Thyroid gland (tissue), 4 donors: Measurements from ENCODE around the gene ZAR1. TPM values are rescaled to one million over a fixed set of nuclear protein-coding genes. Genes with fewer than 3 reads are reported as not detected.
"Not testable (repeated sequence)": the region's sequence is repeated elsewhere in the genome, so short reads cannot be mapped to it uniquely, and the experiment has no call there.

Experiments used
- DNase-seq, 2 donors: peaks; one replicate each; pipeline ENCODE4 v3.0.0-alpha.2; 2019
- H3K27ac ChIP-seq, 3 donors: fragments of 200-600 bp; sonication (generic); 1 replicate in 2 of 3; 2 replicates in 1 of 3; pipeline ENCODE4 v1.5.1; 2016 to 2019; ENCODE audit warnings: mild to moderate bottlenecking in 1 of 3, moderate library complexity in 1 of 3
- H3K27me3 ChIP-seq: fragments of 200-600 bp; sonication (generic); one replicate; pipeline ENCODE4 v1.5.1; 2019
- H3K36me3 ChIP-seq, 2 donors: fragments of 200-600 bp; sonication (generic); one replicate each; pipeline ENCODE4 v1.5.1; 2016 to 2019
- H3K4me1 ChIP-seq, 2 donors: fragments of 200-600 bp; sonication (generic); one replicate each; pipeline ENCODE4 v1.5.1; 2017 to 2019
- H3K4me3 ChIP-seq, 3 donors: fragments of 200-600 bp; sonication (generic); replicated peaks in 1 of 3; 1 replicate in 2 of 3; 2 replicates in 1 of 3; pipeline ENCODE4 v1.5.1; 2016; ENCODE audit warnings: mild to moderate bottlenecking in 1 of 3
- H3K9me3 ChIP-seq: fragments of 200-600 bp; sonication (generic); one replicate; pipeline ENCODE4 v1.5.1; 2017
- POLR2A ChIP-seq, 2 donors: fragments of 450-650 bp; IDR thresholded peaks; one replicate each; pipeline ENCODE4 v1.6.1; 2017; ENCODE audit warnings: antibody characterized with exemption in 2 of 2, mild to moderate bottlenecking in 2 of 2, moderate library complexity in 1 of 2
- WGBS, 2 donors: methylation state at CpG; one replicate each; pipeline ENCODE4 v1.1.5; 2017; 5-methylcytosine and 5-hydroxymethylcytosine counted together
- intact Hi-C: fragments of 100-400 bp; cut with DNase I; formaldehyde crosslinking; loops from one replicate; pipeline ENCODE4 v1.15.1; 2023
- total RNA-seq, 4 donors: library from RNA; depleted of rRNA; stranded (reverse); fragments of >200 nt; gene quantifications; one replicate each; pipeline ENCODE4 v1.2.3, GENCODE V29; 2016
- TF ChIP-seq, protein P1 (sequence below), 6 experiments: fragments of 200-600 bp in 3 of 6; fragments of 450-650 bp in 3 of 6; sonication (generic) in 3 of 6; IDR thresholded peaks; one replicate each; pipeline ENCODE4 v1.5.1; 2016 to 2019; ENCODE audit warnings: antibody characterized with exemption in 6 of 6, mild to moderate bottlenecking in 2 of 6, inconsistent platforms in 1 of 6, moderate library complexity in 1 of 6

The ZAR1 gene
- total RNA-seq = not detected

- TF ChIP-seq POLR2A (IDR thresholded peaks at IDR 0.05) = no peak
- TF ChIP-seq, protein P1, sequence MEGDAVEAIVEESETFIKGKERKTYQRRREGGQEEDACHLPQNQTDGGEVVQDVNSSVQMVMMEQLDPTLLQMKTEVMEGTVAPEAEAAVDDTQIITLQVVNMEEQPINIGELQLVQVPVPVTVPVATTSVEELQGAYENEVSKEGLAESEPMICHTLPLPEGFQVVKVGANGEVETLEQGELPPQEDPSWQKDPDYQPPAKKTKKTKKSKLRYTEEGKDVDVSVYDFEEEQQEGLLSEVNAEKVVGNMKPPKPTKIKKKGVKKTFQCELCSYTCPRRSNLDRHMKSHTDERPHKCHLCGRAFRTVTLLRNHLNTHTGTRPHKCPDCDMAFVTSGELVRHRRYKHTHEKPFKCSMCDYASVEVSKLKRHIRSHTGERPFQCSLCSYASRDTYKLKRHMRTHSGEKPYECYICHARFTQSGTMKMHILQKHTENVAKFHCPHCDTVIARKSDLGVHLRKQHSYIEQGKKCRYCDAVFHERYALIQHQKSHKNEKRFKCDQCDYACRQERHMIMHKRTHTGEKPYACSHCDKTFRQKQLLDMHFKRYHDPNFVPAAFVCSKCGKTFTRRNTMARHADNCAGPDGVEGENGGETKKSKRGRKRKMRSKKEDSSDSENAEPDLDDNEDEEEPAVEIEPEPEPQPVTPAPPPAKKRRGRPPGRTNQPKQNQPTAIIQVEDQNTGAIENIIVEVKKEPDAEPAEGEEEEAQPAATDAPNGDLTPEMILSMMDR (IDR thresholded peaks at IDR 0.05) = no peak
- intact Hi-C loops = no loop called here
- Histone ChIP-seq H3K27me3 (peaks cover 14% of the 10 kb centered on the region), H3K36me3 (no peaks in the 10 kb centered on the region), H3K9me3 (no peaks in the 10 kb centered on the region), H3K4me3 (peak within 1 kb of the TSS in 1 of 3 donors; percentile 15), H3K4me1 (peaks cover 0 to 13% of the 10 kb centered on the region in 2 donors), H3K27ac (no peak within 1 kb of the TSS)
- 2 to 4% methylated on average over 4 to 11 of the region's 80 CpGs for WGBS, 2 donors
- no peak for DNase-seq
Measured at GRCh38 chr4:48490012-48490679, at the start of gene ZAR1. TSS of gene ZAR1 (plus strand) at chr4:48490252. CDS start at chr4:48490292, 40 bp downstream.

DNA sequence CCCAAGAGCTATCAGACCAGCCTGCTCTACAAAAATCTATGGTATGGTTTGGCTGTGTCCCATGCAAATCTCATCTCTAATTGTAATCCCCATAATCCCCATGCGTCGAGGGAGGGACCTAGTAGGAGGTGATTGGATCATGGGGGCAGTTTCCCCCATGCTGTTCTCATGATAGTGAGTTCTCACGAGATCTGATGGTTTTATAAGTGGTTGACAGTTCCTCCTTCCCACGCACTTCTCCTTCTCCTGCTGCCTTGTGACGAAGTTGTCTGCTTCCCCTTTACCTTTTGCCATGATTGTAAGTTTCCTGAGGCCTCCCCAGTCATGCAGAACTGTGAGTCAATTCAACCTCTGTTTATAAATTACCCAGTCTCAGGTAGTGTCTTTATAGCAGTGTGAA is 49.1 kb upstream of the ZAR1 start:
- intact Hi-C loops = not testable (repeated sequence)

GRCh38 chr4:48445704-48446103 is 44.3 kb upstream of the ZAR1 start:
- H3K4me3 ChIP-seq = no peak overlapping the region
- no peaks in the 10 kb centered on the region for H3K9me3 ChIP-seq
- intact Hi-C loops = no loop called here
- no peaks in the 10 kb centered on the region for H3K4me1 ChIP-seq
- no peak overlapping the region for H3K27ac ChIP-seq
- WGBS, 2 donors = 7 to 8% methylated on average over 3 of the region's 3 CpGs
- no peak for DNase-seq
- no peaks in the 10 kb centered on the region for H3K36me3 ChIP-seq
- H3K27me3 ChIP-seq = no peaks in the 10 kb centered on the region
- no peak for TF ChIP-seq POLR2A (IDR thresholded peaks at IDR 0.05)
- TF ChIP-seq, protein P1 (IDR thresholded peaks at IDR 0.05) = peak in 5 of 6 experiments; percentile 19 to 61 (median 45)

More for the DNA sequence above, 49.1 kb upstream of the ZAR1 start:
- H3K9me3 ChIP-seq, H3K4me1 ChIP-seq, DNase-seq, H3K4me3 ChIP-seq, H3K27ac ChIP-seq, H3K36me3 ChIP-seq, H3K27me3 ChIP-seq: not testable (repeated sequence)
- WGBS, 2 donors = 78 to 87% methylated on average over 5 of the region's 5 CpGs

DNA sequence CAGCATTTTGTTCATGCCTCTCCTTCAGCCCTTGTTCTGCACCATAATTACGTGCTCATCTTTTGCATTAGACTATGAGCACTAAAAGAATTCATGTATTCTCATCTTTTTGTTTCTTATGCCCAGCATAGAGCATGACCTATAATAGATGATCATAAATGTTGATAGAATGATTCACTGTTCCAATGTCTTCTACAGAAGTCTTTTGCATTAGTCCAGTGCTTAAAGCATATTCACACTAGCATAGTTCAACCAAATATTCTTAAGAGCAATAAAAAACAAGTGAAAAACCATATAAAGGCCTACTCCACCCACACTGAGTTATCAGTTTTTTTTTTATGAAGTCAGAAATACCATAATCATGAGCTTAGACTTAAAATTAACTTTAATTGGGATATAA is 43.4 kb upstream of the ZAR1 start:
- no peaks in the 10 kb centered on the region for H3K4me1 ChIP-seq
- no peak for DNase-seq
- TF ChIP-seq, protein P1 (IDR thresholded peaks at IDR 0.05) = no peak
- no peak for TF ChIP-seq POLR2A (IDR thresholded peaks at IDR 0.05)
- H3K4me3 ChIP-seq = no peak overlapping the region
- 91 to 94% methylated on average over 1 of the region's 1 CpG for WGBS, 2 donors
- H3K36me3 ChIP-seq = no peaks in the 10 kb centered on the region
- no peaks in the 10 kb centered on the region for H3K9me3 ChIP-seq
- H3K27me3 ChIP-seq = no peaks in the 10 kb centered on the region
- no peak overlapping the region for H3K27ac ChIP-seq
- intact Hi-C loops = no loop called here

DNA sequence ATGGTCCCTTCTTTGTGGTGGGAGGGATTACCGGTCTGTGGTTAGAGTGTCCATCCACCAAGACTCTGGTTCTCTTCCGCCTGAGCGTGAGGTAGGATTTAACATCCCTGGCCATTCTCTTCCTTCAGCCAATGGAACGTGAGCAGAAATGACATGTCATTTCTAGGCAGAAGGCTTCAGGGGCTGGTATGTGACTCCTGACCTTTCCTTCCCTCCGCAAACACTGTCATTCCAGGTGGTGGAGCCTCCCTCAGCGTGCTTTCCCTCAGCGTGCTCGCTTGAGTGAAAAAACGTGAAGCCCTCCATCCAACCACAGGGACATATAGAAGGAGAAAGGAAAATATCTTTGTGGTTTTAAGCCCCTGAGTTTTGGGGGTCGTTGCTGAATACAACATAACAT is 40.9 kb upstream of the ZAR1 start:
- Histone ChIP-seq H3K4me1 (no peaks in the 10 kb centered on the region), H3K4me3 (no peak overlapping the region), H3K9me3 (no peaks in the 10 kb centered on the region), H3K27me3 (no peaks in the 10 kb centered on the region), H3K36me3 (no peaks in the 10 kb centered on the region), H3K27ac (no peak overlapping the region)
- intact Hi-C loops = no loop called here
- DNase-seq = no peak
- TF ChIP-seq, protein P1 (IDR thresholded peaks at IDR 0.05) = no peak
- TF ChIP-seq POLR2A (IDR thresholded peaks at IDR 0.05) = no peak
- 90% methylated on average over 10 of the region's 10 CpGs for WGBS, 2 donors
